GM12874 (cell line): ENCODE results near the gene ME2.

ENCODE experiments used
- CTCF ChIP-seq: IDR thresholded peaks from 2 replicates; pipeline ENCODE4 v1.5.1; 2011; ENCODE audit warnings: low read depth, mild to moderate bottlenecking, control low read depth, low read length, moderate library complexity; ENCODE audit not compliant: insufficient read depth

ME2 gene

GRCh38 chr18:50878345-50879301, at the start of gene ME2:
Gene ME2, plus strand, starts transcription at chr18:50879118. Its CDS starts 16,703 bp downstream, at chr18:50895821.
- TF ChIP-seq CTCF = no peak

DNA sequence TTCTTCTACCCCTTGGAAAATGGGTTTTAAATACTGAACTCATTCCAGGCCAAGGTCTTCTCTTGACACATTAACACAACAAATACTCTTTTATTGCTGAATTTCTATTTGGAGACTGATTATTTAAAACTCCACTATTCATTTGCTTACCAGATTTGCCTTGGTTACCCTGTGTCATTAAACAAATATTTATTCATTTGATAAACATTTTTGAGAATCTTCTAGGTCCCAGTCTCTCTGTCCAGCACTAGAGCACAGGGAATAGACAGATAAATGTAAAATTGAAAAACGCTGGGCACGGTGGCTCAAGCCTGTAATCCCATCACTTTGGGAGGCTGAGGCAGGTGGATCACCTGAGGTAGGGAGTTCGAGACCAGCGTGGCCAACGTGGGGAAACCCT, 49.3 kb upstream of the ME2 start:
- TF ChIP-seq CTCF = no peak

GRCh38 chr18:50830544-50830943, 48.4 kb upstream of the ME2 start:
- no peak for TF ChIP-seq CTCF

DNA sequence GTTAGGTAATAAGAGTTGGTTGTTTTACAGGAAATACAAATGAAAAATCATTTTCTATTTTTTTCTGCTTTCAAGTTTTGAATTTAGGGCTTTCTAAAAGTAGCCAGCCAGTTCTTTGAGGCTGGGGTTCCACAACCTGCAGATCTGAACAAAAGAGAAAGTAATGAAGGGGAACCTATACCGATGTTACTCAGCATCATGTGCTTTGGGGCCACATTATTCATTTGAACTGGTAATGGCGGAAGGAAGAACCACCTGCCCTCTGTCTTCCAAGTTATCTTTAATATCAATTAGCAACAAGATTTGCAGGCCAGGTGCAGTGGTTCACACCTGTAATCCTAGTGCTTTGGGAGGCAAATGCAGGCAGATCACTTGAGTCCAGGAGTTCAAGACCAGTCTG, 46.2 kb upstream of the ME2 start:
- no peak for TF ChIP-seq CTCF

DNA sequence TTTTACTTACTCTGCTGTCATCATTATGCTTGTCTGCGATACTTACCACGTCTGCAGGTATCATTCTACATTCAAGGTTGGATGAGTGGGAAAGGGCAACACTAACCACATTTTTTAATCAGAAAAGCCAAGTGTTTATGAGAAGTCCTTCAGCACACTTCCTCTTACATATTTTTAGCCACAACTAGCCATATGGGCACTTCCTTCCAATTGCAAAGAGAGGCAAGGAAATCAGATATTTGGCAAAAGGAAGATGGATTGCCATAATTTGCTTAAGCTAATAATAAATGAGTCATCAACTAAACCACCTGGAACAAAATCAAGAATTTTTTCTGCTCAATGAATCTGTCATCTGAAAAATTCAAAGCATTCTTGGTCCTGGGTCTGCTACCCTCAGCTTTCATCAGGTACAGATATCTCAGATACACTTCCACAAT, 42.4 kb upstream of the ME2 start:
- TF ChIP-seq CTCF = no peak

DNA sequence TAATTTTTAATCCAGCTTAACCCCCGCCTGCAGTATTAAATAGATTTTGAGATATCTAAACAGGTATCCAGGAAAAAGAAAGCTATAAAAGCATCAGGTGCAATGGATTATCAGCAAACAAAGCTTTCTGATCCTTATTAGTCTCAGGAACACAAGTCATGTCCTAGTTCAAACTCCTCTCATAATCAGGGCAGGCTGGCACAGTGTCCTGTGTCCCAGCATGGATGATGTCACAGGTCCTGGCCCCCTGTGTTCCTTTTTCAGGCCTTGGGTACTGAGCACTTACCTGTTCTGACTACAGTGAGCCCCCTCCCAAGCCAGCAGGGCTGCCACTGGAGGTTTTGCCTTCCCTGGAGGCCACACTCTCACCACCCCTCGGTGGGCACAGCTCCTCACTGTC, 39.6 kb upstream of the ME2 start:
- TF ChIP-seq CTCF = no peak

DNA sequence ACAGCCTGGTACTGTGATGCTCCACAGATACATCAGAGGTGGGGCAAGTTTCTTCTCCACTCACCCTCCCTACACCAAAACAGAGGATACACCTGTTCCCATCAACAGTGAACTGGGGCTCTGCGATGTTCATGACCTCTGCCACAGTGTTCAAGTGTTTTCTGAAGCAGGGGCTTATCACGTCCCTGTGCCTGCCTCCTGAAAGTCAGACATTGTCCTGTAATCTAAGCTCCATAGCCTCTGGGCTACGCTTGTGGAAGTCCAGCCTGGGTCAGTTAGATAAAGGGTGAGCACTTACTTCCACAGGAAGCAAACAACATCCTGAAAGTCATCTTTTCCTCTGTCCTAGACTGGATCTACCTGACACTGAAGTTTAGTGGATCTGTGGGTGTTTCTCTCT, 38.9 kb upstream of the ME2 start:
- no peak for TF ChIP-seq CTCF
